Measurements from ENCODE around the gene PIGW.

- TF ChIP-seq EZH2 (IDR thresholded peaks at IDR 0.05; ENCODE audit: low read depth, unreplicated experiment) (no peak), CTCF (conservative IDR thresholded peaks at IDR 0.05; ENCODE audit: low read depth in 2 of 2) (no peak), JUNB (IDR thresholded peaks at IDR 0.05; ENCODE audit: unreplicated experiment) (no peak), EZH2phosphoT487 (IDR thresholded peaks at IDR 0.05; ENCODE audit: unreplicated experiment) (no peak), POLR2AphosphoS5 (IDR thresholded peaks at IDR 0.05; ENCODE audit: low read depth) (no peak), ZNF114 (CRISPR knock-in tag; IDR thresholded peaks at IDR 0.05) (no peak), ZNF462 (CRISPR knock-in tag; IDR thresholded peaks at IDR 0.05) (no peak), REST (IDR thresholded peaks at IDR 0.05; ENCODE audit: unreplicated experiment) (no peak)
Observed at GRCh38 chr17:36506831-36507230, 28.0 kb upstream of the PIGW start.
